Loucy (cell line): ENCODE measurements around the gene DNASE2B.

ENCODE experiments used
- H2AFZ ChIP-seq: fragments of 200-600 bp; sonication (generic); 2 replicates; pipeline ENCODE4 v1.6.0; 2016; ENCODE audit warnings: antibody characterized with exemption, mild to moderate bottlenecking, low read length, moderate library complexity
- H3F3A ChIP-seq: fragments of 200-600 bp; 2 replicates; pipeline ENCODE4 v1.6.0; 2016; ENCODE audit warnings: antibody characterized with exemption, low read depth, mild to moderate bottlenecking
- H3K27me3 ChIP-seq: fragments of 200-600 bp; sonication (generic); 2 replicates; pipeline ENCODE4 v1.6.1; 2014; ENCODE audit warnings: low read length, mild to moderate bottlenecking; ENCODE audit not compliant: insufficient read depth, poor library complexity, severe bottlenecking
- H3K36me3 ChIP-seq: fragments of 200-600 bp; sonication (generic); 2 replicates; pipeline ENCODE4 v1.6.1; 2016; ENCODE audit warnings: low read length; ENCODE audit not compliant: insufficient read depth
- H3K4me1 ChIP-seq: fragments of 200-600 bp; sonication (generic); 2 replicates; pipeline ENCODE4 v1.5.1; 2014; ENCODE audit warnings: low read length, mild to moderate bottlenecking; ENCODE audit not compliant: insufficient read depth, poor library complexity, severe bottlenecking
- H3K4me2 ChIP-seq: fragments of 200-600 bp; sonication (generic); 2 replicates; pipeline ENCODE4 v1.6.0; 2014; ENCODE audit warnings: antibody characterized with exemption, low read length, low read depth, mild to moderate bottlenecking; ENCODE audit not compliant: poor library complexity, severe bottlenecking
- H3K4me3 ChIP-seq: fragments of 200-600 bp; sonication (generic); 2 replicates; pipeline ENCODE4 v1.5.1; 2014; ENCODE audit warnings: low read length, mild to moderate bottlenecking, mixed read lengths; ENCODE audit not compliant: poor library complexity, severe bottlenecking
- H3K79me2 ChIP-seq: fragments of 200-600 bp; sonication (generic); 2 replicates; pipeline ENCODE4 v1.6.1; 2014; ENCODE audit warnings: low read length; ENCODE audit not compliant: insufficient read depth
- H3K9ac ChIP-seq: fragments of 200-600 bp; sonication (generic); 2 replicates; pipeline ENCODE4 v1.6.0; 2014; ENCODE audit warnings: mild to moderate bottlenecking, low read depth, low read length, moderate library complexity; ENCODE audit not compliant: poor library complexity, severe bottlenecking
- H3K9me2 ChIP-seq: fragments of 200-600 bp; sonication (generic); replicated peaks from 2 replicates; pipeline ENCODE4 v1.6.1; 2016; ENCODE audit warnings: low read depth, low read length, mixed read lengths
- H3K9me3 ChIP-seq: fragments of 200-600 bp; sonication (generic); 2 replicates; pipeline ENCODE4 v1.6.1; 2014; ENCODE audit warnings: mild to moderate bottlenecking, antibody characterized with exemption, low read length, low read depth; ENCODE audit not compliant: insufficient read depth
- H4K20me1 ChIP-seq: fragments of 200-600 bp; sonication (generic); 2 replicates; pipeline ENCODE4 v1.6.0; 2014; ENCODE audit warnings: antibody characterized with exemption, low read length, mild to moderate bottlenecking; ENCODE audit not compliant: insufficient read depth, poor library complexity, severe bottlenecking
- CTCF ChIP-seq: fragments of 200-600 bp; sonication (generic); conservative IDR thresholded peaks from 2 replicates; pipeline ENCODE4 v1.5.1; 2014; ENCODE audit warnings: mild to moderate bottlenecking, antibody characterized with exemption, low read length
- EZH2phosphoT487 ChIP-seq: fragments of 200-600 bp; IDR thresholded peaks from 2 replicates; pipeline ENCODE4 v1.6.1; 2018; ENCODE audit warnings: antibody characterized with exemption, mild to moderate bottlenecking, moderate library complexity, borderline replicate concordance

Gene DNASE2B

GRCh38 chr1:84427250-84428188 lies 29.2 kb downstream of the DNASE2B start:
- H3K4me2 ChIP-seq, result no peak overlapping the region

GRCh38 chr1:84428235-84428634 lies 30.0 kb downstream of the DNASE2B start:
- Histone ChIP-seq H3K9me2 (no peaks in the 10 kb centered on the region), H3K9me3 (peaks cover 6% of the 10 kb centered on the region; the same call in 1 of the 2 replicates), H3K4me1 (peaks cover 2% of the 10 kb centered on the region), H3K79me2 (no peaks in the 10 kb centered on the region), H3F3A (no peaks in the 10 kb centered on the region), H3K36me3 (no peaks in the 10 kb centered on the region), H3K9ac (no peak overlapping the region), H3K4me3 (no peak overlapping the region), H3K27me3 (no peaks in the 10 kb centered on the region), H3K4me2 (no peak overlapping the region), H2AFZ (peak overlapping the region; percentile 72; the same call in 1 of the 2 replicates), H4K20me1 (no peaks in the 10 kb centered on the region)
- no peak for TF ChIP-seq CTCF
- no peak for TF ChIP-seq EZH2phosphoT487

More at GRCh38 chr1:84427250-84428188, 29.2 kb downstream of the DNASE2B start:
- Histone ChIP-seq H3K36me3 (no peaks in the 10 kb centered on the region), H3K9me2 (no peaks in the 10 kb centered on the region), H3K9me3 (peaks cover 6% of the 10 kb centered on the region; the same call in 1 of the 2 replicates), H2AFZ (peak overlapping the region; percentile 72), H3K9ac (no peak overlapping the region), H3F3A (no peaks in the 10 kb centered on the region), H3K4me3 (no peak overlapping the region), H3K79me2 (no peaks in the 10 kb centered on the region), H3K27me3 (no peaks in the 10 kb centered on the region), H4K20me1 (no peaks in the 10 kb centered on the region), H3K4me1 (peaks cover 2% of the 10 kb centered on the region)
- no peak for TF ChIP-seq CTCF
- no peak for TF ChIP-seq EZH2phosphoT487

GRCh38 chr1:84429231-84429630 lies 30.9 kb downstream of the DNASE2B start:
- Histone ChIP-seq H3K9me2 (no peaks in the 10 kb centered on the region), H3F3A (no peaks in the 10 kb centered on the region), H2AFZ (no peak overlapping the region), H3K27me3 (no peaks in the 10 kb centered on the region), H4K20me1 (no peaks in the 10 kb centered on the region), H3K79me2 (no peaks in the 10 kb centered on the region), H3K36me3 (no peaks in the 10 kb centered on the region), H3K4me2 (no peak overlapping the region), H3K9ac (no peak overlapping the region), H3K4me3 (no peak overlapping the region), H3K4me1 (peaks cover 7% of the 10 kb centered on the region), H3K9me3 (peaks cover 6% of the 10 kb centered on the region; the same call in 1 of the 2 replicates)
- no peak for TF ChIP-seq CTCF
- no peak for TF ChIP-seq EZH2phosphoT487
